Measurements from ENCODE around the gene FNBP1.
"Not testable (repeated sequence)": the region's sequence is repeated elsewhere in the genome, so short reads cannot be mapped to it uniquely, and the experiment has no call there.

FNBP1 gene

DNA sequence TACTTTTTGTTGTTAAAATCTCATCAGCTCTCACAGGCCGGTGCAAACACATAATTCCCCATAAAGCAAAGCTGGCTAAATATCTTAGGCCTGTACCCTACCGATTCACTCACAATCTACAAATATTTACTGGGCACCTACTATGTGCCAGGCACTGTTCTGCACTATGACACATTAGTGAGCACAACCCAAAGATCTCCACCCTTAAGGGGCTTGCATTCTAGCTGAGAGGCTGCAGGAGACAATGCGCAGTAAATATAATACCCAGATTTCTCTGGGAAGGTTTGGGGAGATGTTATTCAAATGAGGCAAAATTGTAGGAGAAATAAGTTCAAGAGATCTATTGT is 53.7 kb downstream of the FNBP1 start:
- DNase-seq: no peak

DNA sequence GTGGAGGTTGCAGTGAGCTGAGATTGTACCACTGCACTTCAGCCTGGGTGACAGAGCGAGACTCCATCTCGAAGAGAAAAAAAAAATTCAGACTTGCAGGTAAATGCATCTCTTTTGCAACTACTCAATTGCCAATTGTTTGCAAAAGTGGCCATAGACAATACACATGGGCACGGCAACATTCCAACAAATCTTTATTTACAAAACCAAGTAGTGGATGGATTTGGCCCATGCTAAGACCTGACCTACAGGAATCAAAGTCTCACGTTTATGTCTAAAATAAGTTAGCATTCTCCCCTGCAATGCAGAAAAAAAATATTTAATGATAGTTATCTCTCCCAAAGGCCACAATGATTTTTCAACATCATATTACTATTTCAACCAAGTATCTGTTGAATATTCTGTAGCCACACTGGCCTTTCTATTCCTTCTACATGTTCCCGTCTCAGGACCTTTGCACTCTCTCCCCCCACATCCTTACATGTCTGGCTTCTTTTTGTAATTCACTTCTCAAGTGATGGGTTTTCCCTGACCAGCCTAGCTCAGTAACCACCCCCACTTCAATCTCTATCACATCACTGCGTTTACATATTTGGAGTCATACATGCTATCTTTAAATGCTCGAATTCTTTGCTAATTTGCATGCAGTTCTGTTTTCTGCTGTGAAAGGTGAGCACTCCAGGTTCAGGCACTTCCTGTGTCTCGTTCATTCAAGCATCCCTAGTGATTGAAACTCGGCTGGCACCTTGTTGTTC is 54.2 kb downstream of the FNBP1 start:
- peak; percentile 11 for DNase-seq

DNA sequence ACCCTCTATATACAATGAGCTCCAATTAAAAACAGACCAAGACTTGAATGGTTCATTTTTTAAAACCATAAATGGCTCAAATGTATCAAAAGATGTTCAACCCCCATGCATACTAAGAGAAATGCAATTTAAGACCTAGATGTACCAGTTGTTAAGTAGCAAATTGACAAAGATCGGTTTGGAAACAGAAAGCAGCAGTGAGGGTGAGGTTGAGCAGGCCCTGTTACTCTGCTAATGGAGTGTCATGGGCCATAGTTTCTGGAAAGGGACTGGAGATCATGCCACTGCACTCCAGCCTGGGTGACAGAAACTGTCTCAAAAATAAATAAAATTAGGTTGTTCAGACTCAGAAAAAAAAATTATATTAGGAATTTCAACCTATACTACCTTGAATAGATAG is 55.0 kb downstream of the FNBP1 start:
- no peak for DNase-seq

DNA sequence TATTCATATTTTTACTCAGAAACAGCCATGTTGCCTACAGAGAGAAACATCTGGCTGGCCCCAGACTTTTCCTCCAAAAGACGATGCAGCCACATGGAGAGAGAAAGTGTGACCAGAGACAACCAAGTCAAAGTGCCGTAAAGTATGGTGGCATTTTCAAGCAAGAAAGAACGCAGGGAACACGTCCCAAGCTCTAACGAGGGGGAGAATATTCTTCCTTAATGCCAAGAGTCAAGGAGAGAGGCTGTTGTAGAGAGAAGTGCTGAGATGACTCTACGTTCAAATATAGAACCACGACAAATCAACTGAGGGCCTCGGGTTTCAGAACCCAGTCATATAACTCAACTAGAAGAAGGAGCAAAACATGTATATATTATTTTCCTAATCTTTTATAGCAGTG is 55.9 kb downstream of the FNBP1 start:
- DNase-seq: no peak

DNA sequence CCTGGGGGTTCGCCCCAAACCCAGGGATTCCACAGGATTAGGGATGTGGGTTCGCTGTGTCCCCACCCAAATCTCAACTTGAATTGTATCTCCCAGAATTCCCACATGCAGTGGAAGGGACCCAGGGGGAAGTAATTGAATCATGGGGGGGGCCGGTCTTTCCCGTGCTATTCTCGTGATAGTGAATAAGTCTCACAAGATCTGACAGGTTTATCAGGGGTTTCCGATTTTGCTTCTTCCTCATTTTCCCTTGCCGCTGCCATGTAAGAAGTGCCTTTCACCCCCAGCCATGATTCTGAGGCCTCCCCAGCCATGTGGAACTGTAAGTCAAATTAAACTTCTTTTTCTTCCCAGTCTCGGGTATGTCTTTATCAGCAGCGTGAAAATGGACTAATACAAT is 58.4 kb downstream of the FNBP1 start:
- DNase-seq: not testable (repeated sequence)

DNA sequence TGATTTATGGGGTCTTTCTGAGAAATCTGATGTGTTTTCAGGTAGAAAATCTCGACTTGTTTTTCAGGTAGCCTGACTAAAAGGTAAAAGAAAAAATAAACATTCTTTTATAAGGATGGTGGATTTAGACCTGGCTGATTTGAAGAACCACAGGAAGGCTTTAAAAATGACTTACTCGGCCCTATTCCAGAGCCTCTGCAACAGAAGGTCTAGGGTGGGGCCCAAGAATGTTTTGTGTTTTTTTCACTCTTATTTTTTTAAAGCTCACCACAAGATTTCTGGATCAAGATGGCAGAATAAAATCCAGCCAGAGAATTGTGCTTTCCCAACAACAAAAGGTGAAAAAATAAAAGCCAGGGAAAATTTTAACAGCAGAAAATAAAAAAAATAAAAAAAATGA is 59.1 kb downstream of the FNBP1 start:
- DNase-seq: no peak

DNA sequence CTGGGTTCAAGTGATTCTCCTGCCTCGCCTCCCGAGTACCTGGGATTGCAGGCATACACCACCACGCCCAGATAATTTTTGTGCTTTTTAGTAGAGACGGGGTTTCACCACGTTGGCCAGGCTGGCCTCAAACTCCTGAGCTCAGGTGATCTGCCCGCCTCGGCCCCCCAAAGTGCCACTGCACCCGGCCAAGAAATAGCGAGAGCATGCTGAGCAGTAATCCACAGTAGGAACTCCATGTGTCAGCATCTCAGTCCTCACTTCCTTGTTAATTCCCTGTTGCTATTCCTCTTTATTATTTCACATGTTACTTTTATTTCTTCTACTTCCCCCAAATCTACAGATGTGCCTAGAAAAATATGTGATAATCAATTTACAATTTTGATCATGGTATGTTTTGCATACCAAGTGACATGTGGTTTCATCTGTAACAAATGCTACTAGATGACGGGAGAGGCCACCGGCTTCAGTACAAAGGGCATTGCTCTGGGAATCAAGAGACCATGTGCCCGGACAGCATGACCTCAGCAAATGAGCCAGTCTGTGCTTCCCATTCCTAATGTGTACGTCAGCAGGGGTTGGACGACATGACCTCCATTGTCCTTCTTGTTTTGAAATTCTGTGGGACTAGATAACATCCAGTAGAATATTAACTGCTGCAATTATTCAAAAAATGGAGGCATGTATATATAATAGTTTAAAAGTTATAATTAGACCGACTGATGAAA is 61.6 kb downstream of the FNBP1 start:
- DNase-seq: no peak

DNA sequence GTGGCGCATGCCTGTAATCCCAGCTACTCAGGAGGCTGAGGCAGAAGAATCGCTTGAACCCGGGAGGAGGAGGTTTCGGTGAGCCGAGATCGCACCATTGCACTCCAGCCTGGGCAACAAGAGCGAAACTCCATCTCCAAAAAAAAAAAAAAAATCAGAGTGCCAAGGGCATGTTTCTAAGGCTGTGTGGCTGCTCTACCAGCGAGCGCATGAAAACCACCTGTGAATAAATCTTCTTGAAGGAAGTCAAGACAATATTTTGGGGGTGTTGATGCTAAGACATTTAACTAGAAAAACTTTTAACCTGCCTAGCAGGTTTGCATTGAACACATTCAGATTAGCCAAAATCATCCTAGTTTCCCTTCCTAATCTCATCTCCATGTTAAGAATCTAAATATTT is 62.8 kb downstream of the FNBP1 start:
- not testable (repeated sequence) for DNase-seq

DNA sequence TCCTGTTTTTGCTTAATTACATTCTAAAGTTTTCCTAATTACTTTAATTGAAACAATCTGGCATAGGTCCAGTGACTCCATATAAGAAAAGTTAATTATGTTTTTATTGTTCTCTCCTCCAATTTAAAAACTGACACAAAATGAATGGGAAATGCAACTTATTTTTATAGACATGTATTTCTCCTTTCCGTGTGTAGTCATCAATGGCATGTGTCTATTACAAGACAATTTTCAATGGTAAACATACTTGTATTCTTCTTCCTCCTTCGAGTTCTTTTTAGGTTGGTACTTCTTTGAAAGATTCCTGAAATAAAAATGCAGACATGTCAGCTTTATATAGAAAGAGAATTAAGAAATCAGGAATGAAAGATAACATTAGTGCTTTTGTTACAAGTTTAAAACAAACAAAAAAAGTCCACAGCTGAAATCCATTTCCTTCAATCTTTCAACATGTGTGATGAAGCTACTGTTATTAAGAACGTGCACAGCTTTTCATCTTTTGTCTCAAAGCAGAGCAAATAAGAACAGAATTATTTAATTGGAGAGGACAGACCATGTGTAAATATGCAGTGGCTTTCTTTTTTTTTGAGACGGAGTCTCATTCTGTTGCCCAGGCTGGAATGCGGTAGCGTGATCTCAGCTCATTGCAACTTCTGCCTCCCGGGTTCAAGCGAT is 63.8 kb downstream of the FNBP1 start:
- DNase-seq: no peak

DNA sequence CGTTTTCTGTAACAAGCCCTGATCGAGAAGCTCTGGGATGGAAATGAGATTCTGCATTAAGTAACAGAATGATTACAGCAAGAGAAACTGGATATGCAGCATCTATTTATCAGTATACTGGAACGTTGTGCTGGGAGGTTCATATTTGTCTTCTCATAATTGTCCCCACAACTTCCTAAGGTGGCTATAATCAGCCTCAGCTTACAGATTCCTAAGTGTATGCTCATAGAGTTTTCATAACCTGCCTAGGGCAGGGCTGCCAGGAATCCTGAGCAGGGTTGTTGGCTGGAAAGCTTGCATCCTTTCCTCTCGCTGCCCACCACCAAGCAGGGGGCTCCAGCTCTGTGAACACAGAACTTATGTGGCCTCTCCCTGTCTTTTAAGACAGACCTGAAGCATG is 70.2 kb downstream of the FNBP1 start:
- DNase-seq: no peak

DNA sequence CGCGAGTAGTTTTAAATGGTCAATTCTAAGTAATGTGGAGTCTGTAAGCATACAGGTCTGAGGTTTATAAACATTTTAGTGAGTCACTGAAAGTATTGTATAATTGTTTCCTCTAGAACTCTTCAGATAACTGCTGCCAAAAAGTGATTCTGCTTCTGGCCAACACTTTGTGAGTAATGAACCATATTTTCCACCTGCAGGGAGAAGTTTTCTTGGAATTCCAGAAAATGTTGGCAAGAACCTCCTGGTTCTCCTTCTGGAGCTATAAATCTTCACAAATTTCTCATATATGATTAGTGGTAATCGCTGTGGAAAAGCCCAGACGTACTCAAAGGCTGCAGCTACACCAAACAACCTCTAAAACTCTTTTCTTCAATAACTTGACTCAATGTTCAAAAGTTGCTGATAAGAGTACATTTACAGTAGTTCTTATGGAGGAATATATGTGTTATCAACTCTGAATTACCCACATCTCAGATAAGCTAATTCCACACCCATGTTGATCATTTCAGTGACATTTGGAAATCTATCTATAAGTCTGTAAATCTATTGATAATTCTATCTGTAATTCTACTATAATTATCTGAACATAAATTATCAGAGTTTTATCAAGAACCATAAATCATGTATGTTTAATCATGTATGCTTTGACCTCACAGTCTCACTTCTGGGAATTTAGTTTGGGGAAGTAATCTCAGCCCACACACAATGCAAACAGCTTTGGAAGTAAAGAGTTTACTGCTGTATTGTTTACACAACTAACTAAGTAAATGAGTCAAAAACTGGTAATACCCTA is 74.1 kb downstream of the FNBP1 start:
- no peak for DNase-seq

DNA sequence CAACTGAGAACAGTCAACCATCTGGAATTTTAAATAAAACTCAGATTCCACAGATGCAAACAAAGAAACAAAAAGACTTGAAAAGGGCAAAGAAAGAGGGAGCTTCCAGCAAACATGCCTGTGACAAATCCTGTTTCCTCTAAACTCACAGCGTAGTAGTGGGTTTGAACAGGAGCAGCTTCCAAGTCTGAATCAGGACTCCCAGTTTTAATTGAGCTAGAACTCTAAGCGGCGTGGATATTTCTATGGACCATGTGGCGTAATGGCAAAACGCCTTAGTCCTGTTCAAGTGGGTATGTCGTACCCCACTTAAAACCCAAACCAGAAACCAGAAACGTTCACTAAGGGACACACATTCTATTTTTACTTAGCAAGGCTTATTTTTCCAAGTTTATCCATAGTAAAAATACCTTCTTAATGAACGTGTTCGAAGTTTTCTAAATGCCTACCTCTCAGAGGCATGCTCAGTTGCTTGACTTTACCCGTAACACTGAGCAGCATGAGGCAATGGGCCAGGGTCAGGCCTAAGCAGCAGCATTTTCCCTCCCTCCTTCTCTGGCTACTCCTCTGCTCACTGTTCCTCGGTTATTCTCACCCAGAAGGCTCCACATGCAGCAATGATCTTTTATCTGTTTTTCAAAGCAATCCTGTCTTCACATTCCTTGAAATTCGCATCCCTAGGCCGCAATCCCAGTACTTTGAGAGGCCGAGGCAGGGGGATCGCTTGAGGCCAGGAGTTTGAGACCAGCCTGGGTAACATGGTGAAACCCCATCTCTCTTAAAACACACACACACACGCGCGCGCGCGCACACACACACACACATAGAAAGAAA is 77.9 kb downstream of the FNBP1 start:
- DNase-seq: no peak

DNA sequence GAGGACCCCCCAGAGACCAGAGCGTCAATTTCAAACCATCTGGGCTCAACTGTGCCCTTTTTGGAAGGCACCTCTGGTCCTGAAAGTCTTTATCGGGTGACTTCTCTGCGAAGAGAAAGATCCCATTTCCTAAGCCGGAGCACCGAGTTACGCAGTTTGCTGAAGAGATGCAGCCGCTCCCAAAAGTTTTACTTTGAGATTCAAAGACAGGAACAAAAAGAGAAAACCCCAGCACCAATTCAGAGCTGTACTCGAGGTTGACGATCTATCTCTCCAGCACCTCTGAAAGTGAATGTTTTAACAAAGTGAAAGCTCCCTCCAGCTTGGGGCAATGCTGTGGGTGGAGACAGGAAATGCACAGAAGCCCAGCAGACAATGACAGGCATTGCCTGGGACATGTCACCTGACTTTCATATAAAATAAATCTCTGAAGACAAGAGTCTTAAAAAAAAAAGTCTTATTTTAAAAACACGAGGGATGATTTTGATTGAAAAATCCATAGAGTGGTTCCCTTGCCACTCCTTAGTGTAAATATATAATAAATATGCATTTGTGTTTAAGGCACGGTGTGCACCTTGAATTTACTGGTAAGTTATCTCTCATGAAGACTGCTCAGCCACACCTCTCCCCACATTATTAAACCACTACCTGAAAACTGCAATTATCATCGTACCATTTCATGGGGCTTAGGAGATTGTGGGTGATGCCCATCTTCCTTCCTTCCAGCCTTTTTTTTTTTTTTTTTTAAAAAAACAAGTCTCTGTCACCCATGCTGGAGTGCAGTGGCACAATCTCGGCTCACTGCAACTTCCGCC is 79.9 kb downstream of the FNBP1 start:
- no peak for DNase-seq

DNA sequence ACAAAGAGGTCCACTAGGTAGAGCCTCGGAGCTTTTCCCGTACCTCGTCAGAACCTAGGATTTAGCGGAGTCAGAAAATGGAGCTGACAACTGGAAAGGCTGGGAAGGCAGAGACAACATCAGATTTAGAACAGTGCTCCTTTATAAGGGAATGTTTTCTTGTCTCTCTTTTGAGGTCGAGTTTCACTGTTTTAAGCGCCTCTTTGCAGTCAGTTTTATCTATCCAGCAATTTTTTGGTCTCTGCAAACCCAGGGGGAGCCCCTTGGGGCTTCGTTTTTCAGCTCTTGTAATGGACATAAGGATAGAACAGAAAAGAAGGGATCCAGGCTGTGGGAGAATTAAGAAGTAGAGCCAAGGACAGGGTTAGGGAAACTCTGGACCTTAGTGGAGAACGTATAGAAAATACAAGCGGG is 80.5 kb downstream of the FNBP1 start:
- no peak for DNase-seq

DNA sequence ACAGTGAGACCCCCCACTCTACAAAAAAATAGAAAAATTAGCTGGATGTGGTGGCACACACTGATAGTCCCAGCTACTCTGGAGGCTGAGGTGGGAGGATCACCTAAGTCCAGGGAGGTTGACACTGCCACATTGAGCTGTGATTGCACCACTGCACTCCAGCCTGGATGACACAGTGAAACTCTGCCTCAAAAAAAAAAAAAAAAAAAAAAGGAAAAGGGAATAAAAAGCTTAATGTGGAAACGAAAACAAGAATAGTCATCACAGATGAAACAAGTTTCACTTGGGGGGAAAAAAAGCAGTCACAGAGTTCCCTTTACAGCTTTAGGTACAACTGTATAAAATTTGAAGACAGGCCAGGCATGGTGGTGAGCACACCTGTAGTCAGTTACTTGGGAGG is 84.2 kb downstream of the FNBP1 start:
- DNase-seq: no peak

DNA sequence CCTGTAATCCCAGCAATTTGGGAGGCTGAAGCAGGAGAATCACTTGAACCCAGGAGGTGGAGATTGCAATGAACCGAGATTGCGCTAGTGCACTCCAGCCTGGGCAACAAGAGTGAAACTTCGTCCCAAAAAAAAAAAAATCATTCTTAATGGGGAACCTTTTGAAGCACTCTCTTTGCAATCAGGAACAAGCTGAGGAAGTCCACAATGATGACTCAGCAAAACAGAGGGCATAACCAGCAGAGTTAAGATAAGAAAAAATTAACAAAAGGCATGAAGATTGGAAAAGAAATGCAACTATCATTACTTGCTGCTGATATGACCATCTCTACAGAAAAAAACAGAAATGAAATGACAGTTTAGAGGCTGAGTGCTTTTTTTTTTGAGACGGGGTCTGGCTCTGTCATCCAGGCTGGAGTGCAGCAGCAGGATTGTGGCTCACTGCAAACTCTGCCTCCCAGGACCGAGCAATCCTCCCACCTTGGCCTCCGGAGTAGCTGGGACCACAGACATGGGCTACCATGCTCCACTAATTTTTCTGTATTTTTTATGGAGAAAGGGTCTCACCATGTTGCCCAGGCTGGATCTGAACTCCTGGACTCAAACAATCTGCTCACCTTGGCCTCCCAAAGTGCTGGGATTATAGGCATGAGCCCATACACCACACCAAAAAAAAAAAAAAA is 88.0 kb downstream of the FNBP1 start:
- DNase-seq: no peak

DNA sequence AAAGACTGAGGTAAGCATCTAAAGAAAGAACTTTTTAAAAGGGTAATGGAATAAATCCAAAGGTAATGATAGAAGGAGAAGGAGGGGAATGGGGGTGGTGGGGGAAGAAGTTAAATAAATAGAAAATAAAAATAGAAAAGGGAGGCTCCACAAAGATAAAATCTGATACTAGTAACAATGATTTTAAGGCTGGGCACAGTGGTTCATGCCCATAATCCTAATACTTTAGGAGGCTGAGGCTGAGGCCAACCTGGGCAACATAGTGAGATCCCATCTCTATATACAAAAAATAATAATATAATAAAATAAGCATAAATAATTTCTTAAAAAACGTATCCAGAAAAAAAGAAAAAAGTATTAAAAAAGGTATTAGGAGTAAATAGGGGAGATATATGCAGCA is 89.3 kb downstream of the FNBP1 start:
- DNase-seq: no peak

DNA sequence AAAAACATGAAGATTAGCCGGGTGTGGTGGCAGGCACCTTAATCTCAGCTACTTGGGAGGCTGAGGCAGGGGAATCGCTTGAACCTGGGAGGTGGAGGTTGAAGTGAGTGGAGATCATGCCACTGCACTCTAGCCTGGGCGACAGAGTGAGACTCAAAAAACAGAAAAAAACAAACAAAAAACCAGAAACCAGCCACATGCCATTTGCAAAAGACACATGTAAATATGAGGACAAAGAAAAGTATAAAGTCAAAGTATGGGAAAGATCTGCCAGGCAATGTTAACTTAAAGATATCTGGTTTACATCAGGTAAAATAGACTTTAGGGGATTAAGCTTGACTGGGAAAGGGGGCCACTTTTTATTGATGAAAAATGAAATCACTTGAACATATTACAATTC is 90.7 kb downstream of the FNBP1 start:
- no peak for DNase-seq

DNA sequence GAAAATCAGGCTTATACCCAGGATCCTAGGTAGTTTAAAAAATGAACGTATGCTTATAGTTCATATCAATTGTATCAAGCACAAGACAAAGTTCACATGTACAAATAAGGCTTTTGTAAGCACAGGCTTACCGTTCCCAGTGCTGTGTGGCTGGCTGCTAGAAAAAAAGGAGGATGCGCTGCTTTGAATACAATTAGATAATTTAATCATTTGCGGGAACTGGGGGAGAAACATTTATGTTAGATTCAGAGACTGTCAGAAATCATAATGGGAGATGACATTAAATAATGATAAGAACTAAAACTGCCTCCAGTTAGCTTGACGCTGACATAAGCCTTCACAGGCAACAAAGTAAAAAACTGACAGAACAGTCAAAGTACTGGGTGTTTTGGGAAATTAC is 93.2 kb downstream of the FNBP1 start:
- no peak for DNase-seq

DNA sequence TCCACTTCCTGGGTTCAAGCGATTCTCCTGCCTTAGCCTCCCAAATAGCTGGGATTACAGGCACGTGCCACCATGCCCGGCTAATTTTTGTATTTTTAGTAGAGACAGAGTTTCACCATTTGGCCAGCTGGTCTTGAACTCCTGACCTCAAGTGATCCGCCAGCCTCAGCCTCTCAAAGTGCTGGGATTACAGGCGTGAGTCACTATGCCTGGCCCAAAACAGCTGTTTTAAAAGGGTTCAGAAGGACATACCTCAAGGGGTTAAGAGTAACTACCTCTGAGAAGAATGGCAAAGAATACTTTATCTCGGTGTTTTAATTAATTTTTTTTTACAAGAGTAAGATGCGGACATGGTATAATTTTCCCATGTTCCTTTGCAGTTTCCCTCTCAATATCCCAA is 94.4 kb downstream of the FNBP1 start:
- DNase-seq: not testable (repeated sequence)
